Upper lobe of left lung (tissue), 4 donors: ENCODE measurements around the gene KNL1.

Source experiments
- CTCF ChIP-seq, 6 experiments: fragments of 450-650 bp in 4 of 6; fragments of 200-600 bp in 2 of 6; sonication (generic) in 2 of 6; IDR thresholded peaks; one replicate each; pipeline ENCODE4 v1.5.1; 2016 to 2019; ENCODE audit warnings: antibody characterized with exemption in 6 of 6
- EP300 ChIP-seq, 4 donors: sonication (generic); formaldehyde crosslinking; IDR thresholded peaks; one replicate each; pipeline ENCODE4 v1.5.1; 2017; ENCODE audit warnings: antibody characterized with exemption in 4 of 4, control low read depth in 2 of 4
- POLR2A ChIP-seq, 4 donors: fragments of 450-650 bp; IDR thresholded peaks; one replicate each; pipeline ENCODE4 v1.5.1; 2016 to 2017; ENCODE audit warnings: antibody characterized with exemption in 4 of 4, mild to moderate bottlenecking in 2 of 4
- POLR2AphosphoS5 ChIP-seq, 2 donors: sonication (generic); formaldehyde crosslinking; IDR thresholded peaks; one replicate each; pipeline ENCODE4 v1.5.1; 2017; ENCODE audit warnings: antibody characterized with exemption in 2 of 2

- TF ChIP-seq CTCF (IDR thresholded peaks at IDR 0.05) (no peak), POLR2AphosphoS5 (IDR thresholded peaks at IDR 0.05) (no peak), EP300 (IDR thresholded peaks at IDR 0.05) (no peak), POLR2A (IDR thresholded peaks at IDR 0.05) (no peak)
These were observed 28.5 kb upstream of the KNL1 start for GRCh38 chr15:40565333-40566238.
